ENCODE data around the gene KY.

The KY gene

GRCh38 chr3:134672571-134672970 is 21.7 kb upstream of the KY start:
- DNase-seq (ENCODE audit: low read depth), result no peak

GRCh38 chr3:134667956-134668355 is 17.1 kb upstream of the KY start:
- DNase-seq (ENCODE audit: low read depth), result no peak

- no peak for DNase-seq (ENCODE audit: low read depth)
Observed at GRCh38 chr3:134667406-134667805, 16.6 kb upstream of the KY start.

GRCh38 chr3:134666885-134667284 is 16.1 kb upstream of the KY start:
- no peak for DNase-seq (ENCODE audit: low read depth)

GRCh38 chr3:134666466-134666865 is 15.6 kb upstream of the KY start:
- DNase-seq (ENCODE audit: low read depth), result no peak

- no peak for DNase-seq (ENCODE audit: low read depth)
Observed at GRCh38 chr3:134666052-134666451, 15.2 kb upstream of the KY start.

- DNase-seq (ENCODE audit: low read depth), result no peak
Observed at GRCh38 chr3:134665243-134665642, 14.4 kb upstream of the KY start.

- DNase-seq (ENCODE audit: low read depth), result no peak
Observed at GRCh38 chr3:134663721-134664456, 13.1 kb upstream of the KY start.

- no peak for DNase-seq (ENCODE audit: low read depth)
Observed at GRCh38 chr3:134660046-134660441, 9.2 kb upstream of the KY start.

- DNase-seq (ENCODE audit: low read depth), result no peak
Observed at GRCh38 chr3:134659391-134660045, 8.7 kb upstream of the KY start.

- DNase-seq (ENCODE audit: low read depth), result no peak
Observed at GRCh38 chr3:134658555-134658954, 7.7 kb upstream of the KY start.

- no peak for DNase-seq (ENCODE audit: low read depth)
Observed at GRCh38 chr3:134656211-134656800, 5.5 kb upstream of the KY start.

- no peak for DNase-seq (ENCODE audit: low read depth)
Observed at GRCh38 chr3:134655706-134656105, 4.9 kb upstream of the KY start.

- DNase-seq (ENCODE audit: low read depth), result no peak
Observed at GRCh38 chr3:134654031-134654430, 3.2 kb upstream of the KY start.

- DNase-seq (ENCODE audit: low read depth), result no peak
Observed at GRCh38 chr3:134652886-134653630, 2.2 kb upstream of the KY start.

GRCh38 chr3:134652409-134652831 is 1.6 kb upstream of the KY start:
- no peak for DNase-seq (ENCODE audit: low read depth)

- no peak for DNase-seq (ENCODE audit: low read depth)
Observed at GRCh38 chr3:134651347-134652041, 672 bp upstream of the KY start.

- no peak for DNase-seq (ENCODE audit: low read depth)
Observed at GRCh38 chr3:134649106-134649705, 1.6 kb downstream of the KY start.

- no peak for DNase-seq (ENCODE audit: low read depth)
Observed at GRCh38 chr3:134647902-134648760, 2.7 kb downstream of the KY start.

GRCh38 chr3:134646086-134646485 is 4.7 kb downstream of the KY start:
- DNase-seq (ENCODE audit: low read depth), result no peak

- no peak for DNase-seq (ENCODE audit: low read depth)
Observed at GRCh38 chr3:134645515-134645914, 5.3 kb downstream of the KY start.

Measured in stimulated activated CD8-positive, alpha-beta memory T cell treated with anti-CD3 and anti-CD28 coated beads, Interleukin-4, amount 100 ng/mL, for 24 hours (primary cell).